Keratinocyte (primary cell): ENCODE measurements around the gene ABLIM2.

ENCODE experiments used
- CTCF ChIP-seq, 3 experiments: IDR thresholded peaks in 1 of 3; conservative IDR thresholded peaks in 1 of 3; optimal IDR thresholded peaks in 1 of 3; 2 replicates in 2 of 3; 3 replicates in 1 of 3; pipeline versions ENCODE3 to v1.5.1; 2011; ENCODE audit warnings: low read length in 3 of 3, mild to moderate bottlenecking in 3 of 3, moderate library complexity in 2 of 3, control low read depth in 1 of 3, inconsistent platforms in 1 of 3; ENCODE audit not compliant: insufficient read depth in 2 of 3; ENCODE audit errors: extremely low read depth in 1 of 3
- EZH2 ChIP-seq: IDR thresholded peaks from one replicate; pipeline ENCODE4 v1.6.1; 2012; ENCODE audit warnings: inconsistent platforms, mild to moderate bottlenecking, low read length, moderate library complexity

- no peak for TF ChIP-seq CTCF (optimal IDR thresholded peaks at IDR 0.05 in 1 of 3, IDR thresholded peaks at IDR 0.05 in 1 of 3, conservative IDR thresholded peaks at IDR 0.05 in 1 of 3; ENCODE audit: extremely low read depth in 1 of 3, insufficient read depth in 2 of 3, low read length in 3 of 3)
- TF ChIP-seq EZH2 = no peak
Measured at GRCh38 chr4:8160572-8160971, 2.0 kb upstream of the ABLIM2 start.
